Ammon's horn (tissue), 1 donor: ENCODE results near the gene OR6P1.

Experiments used
- DNase-seq: peaks from one replicate; pipeline ENCODE4 v3.0.0-alpha.2; 2016; ENCODE audit warnings: low spot score

The OR6P1 gene

GRCh38 chr1:158516966-158517365, 53.4 kb downstream of the OR6P1 start:
- DNase-seq, result peak; percentile 13
